ENCODE results near the gene ZNF789.

GRCh38 chr7:99485094-99485493 lies 12.4 kb downstream of the ZNF789 start:
- TF ChIP-seq EZH2 (IDR thresholded peaks at IDR 0.05; ENCODE audit: low read depth), result no peak
- TF ChIP-seq CTCF (conservative IDR thresholded peaks at IDR 0.05), result no peak

All from PC-9 (cell line).